ENCODE measurements around the gene TIMM21. TPM values are rescaled to one million over a fixed set of nuclear protein-coding genes. Genes with fewer than 3 reads are reported as not detected.

TIMM21 gene
- total RNA-seq, 1 donor from 2014 or later, result 28.4 TPM

DNA sequence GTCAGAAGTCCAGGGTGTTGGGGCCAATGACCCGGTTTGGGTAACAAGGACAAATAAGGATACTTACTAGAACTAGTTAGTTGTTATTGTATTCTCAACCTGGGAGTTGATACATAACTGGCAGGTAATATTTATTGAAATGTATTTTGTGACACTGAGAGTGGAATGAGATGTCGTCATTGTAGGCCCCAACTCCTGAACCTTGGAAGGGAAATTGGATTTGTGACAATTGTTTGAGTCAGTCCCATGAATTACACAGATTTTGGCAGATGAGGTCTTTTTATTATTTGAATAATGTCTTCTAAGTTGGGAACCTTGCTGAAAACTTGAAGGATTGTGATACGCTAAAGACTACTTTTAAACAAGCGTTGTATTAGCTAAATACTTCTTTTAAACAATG lies 5.1 kb downstream of the TIMM21 start:
- Mint-ChIP-seq H3K4me1 (peaks cover 17% of the 10 kb centered on the region), H3K4me3 (no peak overlapping the region), H3K27ac (no peak overlapping the region), H3K27me3 (ENCODE audit: insufficient read depth, low read depth) (no peaks in the 10 kb centered on the region), H3K9me3 (no peaks in the 10 kb centered on the region), H3K36me3 (peaks cover 6% of the 10 kb centered on the region)
- Histone ChIP-seq H3K4me3 (no peak overlapping the region), H2AFZ (replicated peaks) (no peak overlapping the region), H3K27me3 (no peaks in the 10 kb centered on the region), H3K4me2 (no peak overlapping the region), H4K20me1 (ENCODE audit: low read depth) (no peaks in the 10 kb centered on the region), H3K4me1 (peaks cover 9% of the 10 kb centered on the region), H3K79me2 (ENCODE audit: low read depth) (peaks cover 52% of the 10 kb centered on the region), H3K9ac (no peak overlapping the region), H3K27ac (no peak overlapping the region), H3F3A (ENCODE audit: low read depth) (no peaks in the 10 kb centered on the region), H3K9me3 (ENCODE audit: low read depth) (no peaks in the 10 kb centered on the region), H3K36me3 (no peaks in the 10 kb centered on the region)
- DNase-seq (ENCODE audit: low spot score), result no peak
- TF ChIP-seq EZH2 (IDR thresholded peaks at IDR 0.05), result no peak
- TF ChIP-seq, protein P1, sequence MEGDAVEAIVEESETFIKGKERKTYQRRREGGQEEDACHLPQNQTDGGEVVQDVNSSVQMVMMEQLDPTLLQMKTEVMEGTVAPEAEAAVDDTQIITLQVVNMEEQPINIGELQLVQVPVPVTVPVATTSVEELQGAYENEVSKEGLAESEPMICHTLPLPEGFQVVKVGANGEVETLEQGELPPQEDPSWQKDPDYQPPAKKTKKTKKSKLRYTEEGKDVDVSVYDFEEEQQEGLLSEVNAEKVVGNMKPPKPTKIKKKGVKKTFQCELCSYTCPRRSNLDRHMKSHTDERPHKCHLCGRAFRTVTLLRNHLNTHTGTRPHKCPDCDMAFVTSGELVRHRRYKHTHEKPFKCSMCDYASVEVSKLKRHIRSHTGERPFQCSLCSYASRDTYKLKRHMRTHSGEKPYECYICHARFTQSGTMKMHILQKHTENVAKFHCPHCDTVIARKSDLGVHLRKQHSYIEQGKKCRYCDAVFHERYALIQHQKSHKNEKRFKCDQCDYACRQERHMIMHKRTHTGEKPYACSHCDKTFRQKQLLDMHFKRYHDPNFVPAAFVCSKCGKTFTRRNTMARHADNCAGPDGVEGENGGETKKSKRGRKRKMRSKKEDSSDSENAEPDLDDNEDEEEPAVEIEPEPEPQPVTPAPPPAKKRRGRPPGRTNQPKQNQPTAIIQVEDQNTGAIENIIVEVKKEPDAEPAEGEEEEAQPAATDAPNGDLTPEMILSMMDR (IDR thresholded peaks at IDR 0.05), result no peak
- no peak for TF ChIP-seq EZH2phosphoT487 (IDR thresholded peaks at IDR 0.05)

- peaks cover 49% of the 10 kb centered on the region for H3K79me2 ChIP-seq (ENCODE audit: low read depth)
Measured at GRCh38 chr18:74153793-74154192, 5.5 kb downstream of the TIMM21 start.

GRCh38 chr18:74154716-74155115 lies 6.4 kb downstream of the TIMM21 start:
- no peak for DNase-seq (ENCODE audit: low spot score)
- no peak for TF ChIP-seq EZH2 (IDR thresholded peaks at IDR 0.05)
- no peak for TF ChIP-seq EZH2phosphoT487 (IDR thresholded peaks at IDR 0.05)
- TF ChIP-seq, protein P1 (IDR thresholded peaks at IDR 0.05), result no peak
- Histone ChIP-seq H4K20me1 (ENCODE audit: low read depth) (no peaks in the 10 kb centered on the region), H3K27ac (no peak overlapping the region), H3K79me2 (ENCODE audit: low read depth) (peaks cover 39% of the 10 kb centered on the region), H3K4me2 (no peak overlapping the region), H3K9ac (no peak overlapping the region), H3F3A (ENCODE audit: low read depth) (no peaks in the 10 kb centered on the region), H3K9me3 (ENCODE audit: low read depth) (no peaks in the 10 kb centered on the region), H3K36me3 (no peaks in the 10 kb centered on the region), H3K4me3 (no peak overlapping the region), H3K4me1 (peaks cover 4% of the 10 kb centered on the region), H3K27me3 (no peaks in the 10 kb centered on the region), H2AFZ (replicated peaks) (no peak overlapping the region)
- H3K27ac Mint-ChIP-seq, result no peak overlapping the region
- no peaks in the 10 kb centered on the region for H3K27me3 Mint-ChIP-seq (ENCODE audit: insufficient read depth, low read depth)
- no peaks in the 10 kb centered on the region for H3K9me3 Mint-ChIP-seq
- H3K4me3 Mint-ChIP-seq, result no peak overlapping the region
- peaks cover 8% of the 10 kb centered on the region for H3K4me1 Mint-ChIP-seq
- H3K36me3 Mint-ChIP-seq, result peaks cover 8% of the 10 kb centered on the region

More at GRCh38 chr18:74153793-74154192, 5.5 kb downstream of the TIMM21 start:
- Mint-ChIP-seq H3K9me3 (no peaks in the 10 kb centered on the region), H3K4me3 (no peak overlapping the region), H3K36me3 (peaks cover 6% of the 10 kb centered on the region), H3K4me1 (peaks cover 16% of the 10 kb centered on the region), H3K27me3 (ENCODE audit: insufficient read depth, low read depth) (no peaks in the 10 kb centered on the region), H3K27ac (no peak overlapping the region)
- Histone ChIP-seq H4K20me1 (ENCODE audit: low read depth) (no peaks in the 10 kb centered on the region), H3K9me3 (ENCODE audit: low read depth) (no peaks in the 10 kb centered on the region), H3K36me3 (no peaks in the 10 kb centered on the region), H3K4me3 (no peak overlapping the region), H3K27ac (no peak overlapping the region), H3K9ac (no peak overlapping the region), H2AFZ (replicated peaks) (no peak overlapping the region), H3F3A (ENCODE audit: low read depth) (no peaks in the 10 kb centered on the region), H3K27me3 (no peaks in the 10 kb centered on the region), H3K4me1 (peaks cover 9% of the 10 kb centered on the region), H3K4me2 (no peak overlapping the region)
- DNase-seq (ENCODE audit: low spot score), result no peak
- TF ChIP-seq EZH2phosphoT487 (IDR thresholded peaks at IDR 0.05) (no peak), EZH2 (IDR thresholded peaks at IDR 0.05) (no peak)
- TF ChIP-seq, protein P1 (IDR thresholded peaks at IDR 0.05), result no peak
